ENCODE results near the gene CEP41. TPM values are rescaled to one million over a fixed set of nuclear protein-coding genes. Genes with fewer than 3 reads are reported as not detected.

CEP41 gene
- total RNA-seq, 4 donors from 2014 or later: 1.9 to 6.8 (median 3.2) TPM

- no peaks in the 10 kb centered on the region for H3K27me3 ChIP-seq
- no peak overlapping the region for H3K27ac ChIP-seq
- WGBS, 2 donors: 92 to 94% methylated on average over 13 to 30 of the region's 41 CpGs
- TF ChIP-seq CTCF (IDR thresholded peaks at IDR 0.05) (no peak), POLR2A (IDR thresholded peaks at IDR 0.05) (no peak)
- no peak overlapping the region for H3K4me3 ChIP-seq
- no peaks in the 10 kb centered on the region for H3K9me3 ChIP-seq
- intact Hi-C loops (cut with DNase I): no loop called here
- peaks cover 0 to 16% (median 0%) of the 10 kb centered on the region in 3 donors for H3K4me1 ChIP-seq
- no peak for DNase-seq
- no peaks in the 10 kb centered on the region for H3K36me3 ChIP-seq
Measured at GRCh38 chr7:130381468-130382312, 59.1 kb downstream of the CEP41 start.

- WGBS, 2 donors: 92 to 97% methylated on average over 4 to 5 of the region's 7 CpGs
- Histone ChIP-seq H3K4me1 (peaks cover 0 to 16% (median 0%) of the 10 kb centered on the region in 3 donors), H3K4me3 (no peak overlapping the region), H3K27me3 (no peaks in the 10 kb centered on the region), H3K9me3 (peaks cover 0 to 7% (median 0%) of the 10 kb centered on the region in 3 donors), H3K27ac (no peak overlapping the region), H3K36me3 (no peaks in the 10 kb centered on the region)
- intact Hi-C loops (cut with DNase I): no loop called here
- no peak for DNase-seq
- no peak for TF ChIP-seq POLR2A (IDR thresholded peaks at IDR 0.05)
- TF ChIP-seq CTCF (IDR thresholded peaks at IDR 0.05): no peak
Measured at GRCh38 chr7:130380861-130381455, 59.9 kb downstream of the CEP41 start.

GRCh38 chr7:130379921-130380860 lies 60.6 kb downstream of the CEP41 start, which contains the start of gene CPA1:
Gene CPA1 (plus strand): TSS chr7:130380494. CDS start chr7:130380521, 27 bp downstream.
- H3K27me3 ChIP-seq: no peaks in the 10 kb centered on the region
- no peak for DNase-seq
- 40 to 48% methylated on average over 6 to 8 of the region's 20 CpGs for WGBS, 2 donors
- TF ChIP-seq CTCF (IDR thresholded peaks at IDR 0.05): no peak
- TF ChIP-seq POLR2A (IDR thresholded peaks at IDR 0.05): no peak
- H3K36me3 ChIP-seq: no peaks in the 10 kb centered on the region
- H3K9me3 ChIP-seq: peaks cover 0 to 13% (median 0%) of the 10 kb centered on the region in 3 donors
- intact Hi-C loops (cut with DNase I): no loop called here
- H3K4me1 ChIP-seq: peaks cover 0 to 16% (median 0%) of the 10 kb centered on the region in 3 donors
- H3K27ac ChIP-seq: no peak within 1 kb of the TSS
- no peak within 1 kb of the TSS for H3K4me3 ChIP-seq

GRCh38 chr7:130379532-130379920 lies 61.3 kb downstream of the CEP41 start:
- TF ChIP-seq CTCF (IDR thresholded peaks at IDR 0.05) (no peak), POLR2A (IDR thresholded peaks at IDR 0.05) (no peak)
- Histone ChIP-seq H3K27ac (no peak overlapping the region), H3K4me1 (peaks cover 0 to 18% (median 2%) of the 10 kb centered on the region in 3 donors), H3K4me3 (no peak overlapping the region), H3K27me3 (no peaks in the 10 kb centered on the region), H3K36me3 (no peaks in the 10 kb centered on the region), H3K9me3 (peaks cover 0 to 13% (median 0%) of the 10 kb centered on the region in 3 donors)
- 72% methylated on average over 4 of the region's 10 CpGs; no CpG with 5 or more reads in 1 of the 2 donors for WGBS, 2 donors
- intact Hi-C loops (cut with DNase I): no loop called here
- DNase-seq: no peak
